Liver (tissue), 3 donors: Measurements from ENCODE around the gene PPL.

Experiments
- CTCF ChIP-seq: fragments of 150-350 bp; IDR thresholded peaks from 2 replicates; pipeline ENCODE4 v1.5.1; 2017; ENCODE audit warnings: improper control_type of control experiment, low read depth, low read length; ENCODE audit not compliant: missing input control
- EGR1 ChIP-seq, 2 donors: IDR thresholded peaks; 2 replicates each; pipeline ENCODE4 v1.6.1; 2016 to 2018; ENCODE audit warnings: antibody characterized with exemption in 2 of 2, low read depth in 2 of 2
- GABPA ChIP-seq, 2 donors: IDR thresholded peaks in 1 of 2; conservative IDR thresholded peaks in 1 of 2; 2 replicates each; pipeline ENCODE4 v1.6.1; 2016; ENCODE audit warnings: antibody characterized with exemption in 2 of 2, mild to moderate bottlenecking in 1 of 2, moderate library complexity in 1 of 2
- MAX ChIP-seq: IDR thresholded peaks from 2 replicates; pipeline ENCODE4 v1.6.1; 2016; ENCODE audit warnings: antibody characterized with exemption
- RAD21 ChIP-seq, 2 donors: IDR thresholded peaks; 2 replicates each; pipeline ENCODE4 v1.6.1; 2016; ENCODE audit warnings: antibody characterized with exemption in 2 of 2, mild to moderate bottlenecking in 2 of 2
- REST ChIP-seq: IDR thresholded peaks from 2 replicates; pipeline ENCODE4 v1.6.1; 2016; ENCODE audit warnings: antibody characterized with exemption, mild to moderate bottlenecking
- RXRA ChIP-seq, 2 donors: IDR thresholded peaks; 2 replicates each; pipeline ENCODE4 v1.6.1; 2017 to 2018; ENCODE audit warnings: antibody characterized with exemption in 2 of 2, mild to moderate bottlenecking in 1 of 2
- YY1 ChIP-seq: IDR thresholded peaks from 2 replicates; pipeline ENCODE4 v1.6.1; 2016; ENCODE audit warnings: antibody characterized with exemption, mild to moderate bottlenecking
- donor health status: healthy.
- donor health status: healthy.

- TF ChIP-seq RAD21 (IDR thresholded peaks at IDR 0.05) (no peak), CTCF (no peak), YY1 (no peak), GABPA (IDR thresholded peaks at IDR 0.05 in 1 of 2, conservative IDR thresholded peaks at IDR 0.05 in 1 of 2) (no peak), EGR1 (IDR thresholded peaks at IDR 0.05; ENCODE audit: low read depth in 2 of 2) (no peak), MAX (no peak), RXRA (IDR thresholded peaks at IDR 0.05) (no peak), REST (no peak)
Measured at GRCh38 chr16:4855804-4856203, 81.1 kb downstream of the PPL start.
